HG03432 (cell line): ENCODE measurements around the gene TMCC2.
"Not testable (repeated sequence)": the region's sequence is repeated elsewhere in the genome, so short reads cannot be mapped to it uniquely, and the experiment has no call there.

Source experiments
- ATAC-seq: cut with Tn5 transposase; IDR thresholded peaks from one replicate; pipeline ENCODE4 v1.9.1; 2021; ENCODE audit warnings: mild to moderate bottlenecking, moderate library complexity; ENCODE audit not compliant: unreplicated experiment

TMCC2 gene

DNA sequence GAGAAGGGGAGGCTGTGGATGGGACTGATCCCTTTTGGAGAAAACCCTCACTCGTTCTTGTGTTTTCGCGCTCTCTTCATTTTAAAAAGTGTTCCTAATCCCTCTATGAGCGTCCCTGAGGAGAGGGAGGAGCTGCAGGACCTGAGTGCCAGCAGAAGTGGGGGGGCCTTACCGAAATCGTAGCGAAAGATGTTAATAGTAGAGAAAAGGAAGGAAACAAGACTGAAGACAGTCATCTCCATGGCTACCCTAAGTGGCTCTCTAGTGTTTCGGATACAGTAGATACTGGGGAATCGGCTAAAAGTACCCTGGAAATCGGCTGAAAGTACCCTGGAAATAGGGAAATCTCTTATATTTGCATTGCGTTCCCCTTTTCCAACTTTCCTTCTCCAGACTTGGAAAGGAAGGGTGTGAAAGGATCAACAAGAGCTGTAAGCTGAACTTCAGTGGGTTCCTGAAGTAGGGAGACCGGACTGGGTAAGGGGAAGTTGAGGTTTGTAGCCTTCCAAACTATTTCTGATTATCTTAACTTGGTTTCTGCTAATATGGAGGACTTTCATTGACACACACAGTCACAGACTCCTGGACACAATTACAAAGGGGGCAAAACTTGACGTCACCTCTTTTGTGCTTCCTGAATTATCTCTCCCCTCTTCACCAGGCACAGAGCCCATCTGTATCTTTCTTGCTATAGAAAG, 15.8 kb upstream of the TMCC2 start:
- ATAC-seq = peak; percentile 25

- no peak for ATAC-seq
Observed at GRCh38 chr1:205214756-205215155, 13.0 kb upstream of the TMCC2 start.

DNA sequence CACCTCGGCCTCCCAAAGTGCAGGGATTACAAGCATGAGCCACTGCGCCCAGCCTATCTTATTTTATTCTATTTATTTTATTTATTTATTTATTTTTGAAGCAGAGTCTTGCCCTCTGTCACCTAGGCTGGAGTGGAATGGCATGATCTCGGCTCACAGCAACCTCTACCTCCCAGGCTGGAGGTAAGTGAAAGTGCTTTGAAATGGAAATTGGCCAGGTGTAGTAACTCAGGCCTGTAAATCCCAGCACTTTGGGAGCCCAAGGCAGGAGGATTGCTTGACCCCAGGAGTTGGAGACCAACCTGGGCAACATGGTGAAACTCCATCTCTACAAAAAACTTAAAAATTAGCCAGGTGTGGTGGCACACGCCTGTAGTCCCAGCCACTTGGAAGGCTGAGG, 11.2 kb upstream of the TMCC2 start:
- ATAC-seq = no peak

DNA sequence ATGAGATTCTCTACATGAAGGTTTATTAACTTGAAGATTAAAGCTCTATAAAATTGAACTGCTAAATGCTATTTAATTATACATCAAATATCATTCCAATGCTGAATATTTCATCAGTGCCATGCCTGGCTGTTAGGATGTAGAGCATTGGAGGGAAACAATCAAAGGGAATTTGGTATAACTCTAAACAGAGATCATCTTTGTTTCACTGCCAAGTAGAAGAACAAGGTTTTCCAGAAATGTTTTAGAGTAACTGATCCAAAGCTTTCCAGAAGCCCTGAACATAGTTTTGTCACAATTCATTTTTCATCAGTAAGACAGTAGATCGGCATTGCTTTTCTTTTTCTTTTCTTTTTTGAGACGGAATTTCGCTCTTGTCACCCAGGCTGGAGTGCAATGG, 10.3 kb upstream of the TMCC2 start:
- no peak for ATAC-seq

GRCh38 chr1:205220421-205220820, 7.3 kb upstream of the TMCC2 start:
- ATAC-seq = no peak

DNA sequence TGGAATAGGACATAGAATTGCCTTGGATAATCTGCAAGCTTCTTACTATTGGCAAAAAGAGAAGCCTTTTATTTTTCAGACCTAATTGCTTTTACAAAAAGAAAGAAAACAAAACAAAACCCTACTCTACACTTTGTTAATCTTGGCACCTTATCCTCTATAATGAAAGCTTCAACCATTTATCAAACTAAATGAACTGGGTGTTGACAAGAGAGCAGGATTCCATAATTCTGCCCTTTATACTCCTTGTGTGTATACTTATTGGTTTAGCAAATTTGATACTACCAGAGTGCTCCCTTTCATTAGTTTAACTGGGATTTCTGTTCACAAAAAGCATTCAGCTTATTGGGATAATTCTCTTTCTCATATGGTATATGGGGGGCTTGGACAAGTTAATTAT, 3.0 kb upstream of the TMCC2 start:
- no peak for ATAC-seq

DNA sequence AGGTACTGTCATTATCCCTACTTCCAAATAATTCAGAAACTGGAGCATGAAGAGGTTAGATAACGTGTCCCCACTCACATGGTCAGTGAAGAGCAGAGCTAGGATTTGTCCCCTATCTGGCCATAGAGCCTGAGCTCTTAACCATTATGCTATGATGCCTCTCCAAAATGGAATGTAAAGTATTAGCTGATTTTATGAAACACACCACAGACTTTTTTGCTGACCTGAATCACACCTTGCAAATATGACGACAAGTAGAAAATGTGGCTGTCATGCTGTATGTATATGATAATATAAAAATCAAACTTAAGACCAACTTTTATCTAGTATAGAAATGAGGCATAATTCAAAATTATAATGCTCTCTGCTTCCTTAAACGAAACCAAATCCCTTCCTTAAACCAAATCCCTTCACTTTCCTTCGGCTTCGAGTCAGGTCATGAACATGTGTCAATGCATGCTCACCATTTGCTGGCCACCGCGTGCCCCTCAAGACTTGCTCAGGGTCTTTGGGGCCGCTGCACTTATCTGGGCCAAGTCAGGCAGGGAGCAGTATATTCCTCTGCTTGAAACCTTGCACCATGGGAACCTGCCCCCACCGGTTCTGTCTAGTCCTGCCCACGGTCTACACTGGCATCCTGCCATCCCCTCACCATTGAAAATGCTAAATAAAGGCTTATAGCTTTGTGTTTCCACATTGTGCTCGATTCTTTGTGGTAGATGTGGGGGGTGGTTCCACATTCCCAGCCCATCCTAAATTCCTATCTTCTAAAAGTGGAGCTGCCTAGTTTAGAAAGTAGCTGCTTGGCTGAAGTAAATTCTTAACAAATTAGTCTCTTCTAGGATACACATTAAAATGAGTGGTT, 1.6 kb upstream of the TMCC2 start:
- no peak for ATAC-seq

- no peak for ATAC-seq
Observed at GRCh38 chr1:205226868-205227583, 720 bp upstream of the TMCC2 start.

DNA sequence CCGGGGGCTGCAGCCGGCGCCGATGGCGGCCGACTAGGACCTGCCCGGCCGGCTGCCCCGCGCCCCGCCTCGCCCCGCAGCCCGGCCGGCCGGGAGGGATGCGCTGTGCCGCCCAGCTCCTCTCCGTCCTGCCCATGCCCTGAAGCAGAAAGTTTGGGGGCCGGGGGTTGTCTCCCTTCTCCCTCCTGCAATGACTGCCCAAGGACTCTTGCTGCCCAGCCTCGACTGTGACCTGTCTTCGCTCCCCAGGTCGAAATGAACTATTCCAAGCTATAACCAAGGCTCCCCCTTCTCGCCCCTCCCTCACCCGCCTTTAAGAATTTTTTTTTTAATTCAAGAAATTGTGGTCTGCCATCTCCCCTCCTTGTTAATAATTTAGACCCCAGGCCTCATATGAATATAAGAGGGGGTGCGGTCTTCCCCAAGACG, 361 bp downstream of the TMCC2 start:
- no peak for ATAC-seq

GRCh38 chr1:205229399-205229871, 1.7 kb downstream of the TMCC2 start:
- ATAC-seq = peak; percentile 39

DNA sequence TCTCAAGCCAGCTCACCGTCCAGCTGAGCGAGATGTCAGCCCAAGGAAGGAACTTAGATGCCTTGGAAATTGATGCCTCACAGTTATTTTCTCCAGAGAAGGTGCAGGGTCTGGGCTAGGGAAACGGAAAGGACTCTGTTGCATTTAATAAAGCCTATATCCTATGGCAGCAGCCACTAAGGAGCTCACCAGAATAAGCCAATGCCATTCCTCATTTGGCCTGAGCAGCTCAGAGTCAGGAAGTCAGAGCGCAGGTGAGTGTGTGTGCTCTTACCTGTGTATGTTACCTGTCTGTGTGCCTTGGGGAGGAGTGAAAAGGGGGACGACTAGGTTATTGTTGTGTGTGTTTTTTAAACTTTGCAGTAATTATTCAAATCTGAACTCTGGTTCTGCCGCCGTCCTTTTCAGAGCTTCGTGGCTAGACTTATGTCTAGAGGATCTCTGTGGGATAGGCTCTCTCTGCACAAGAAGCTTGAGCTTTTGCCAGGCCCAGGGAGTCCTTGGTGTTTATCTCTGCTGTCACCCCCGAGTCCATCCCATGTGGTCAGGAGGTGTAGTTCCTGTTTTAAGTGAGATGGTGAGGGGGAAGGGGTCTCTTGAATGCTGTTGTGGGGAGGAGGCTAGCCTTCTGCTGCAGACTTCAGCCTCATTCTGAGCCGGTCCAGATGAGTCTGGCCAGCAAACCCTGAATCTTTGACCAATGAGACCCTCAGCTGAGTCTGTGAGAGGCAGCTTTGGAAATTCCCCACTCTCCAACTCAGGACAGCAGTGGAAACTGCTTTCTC, 2.4 kb downstream of the TMCC2 start:
- ATAC-seq = no peak

GRCh38 chr1:205230982-205231381, 3.2 kb downstream of the TMCC2 start:
- ATAC-seq = no peak

GRCh38 chr1:205232127-205232820, 4.5 kb downstream of the TMCC2 start:
- ATAC-seq = no peak

GRCh38 chr1:205232945-205233397, 5.2 kb downstream of the TMCC2 start:
- no peak for ATAC-seq

DNA sequence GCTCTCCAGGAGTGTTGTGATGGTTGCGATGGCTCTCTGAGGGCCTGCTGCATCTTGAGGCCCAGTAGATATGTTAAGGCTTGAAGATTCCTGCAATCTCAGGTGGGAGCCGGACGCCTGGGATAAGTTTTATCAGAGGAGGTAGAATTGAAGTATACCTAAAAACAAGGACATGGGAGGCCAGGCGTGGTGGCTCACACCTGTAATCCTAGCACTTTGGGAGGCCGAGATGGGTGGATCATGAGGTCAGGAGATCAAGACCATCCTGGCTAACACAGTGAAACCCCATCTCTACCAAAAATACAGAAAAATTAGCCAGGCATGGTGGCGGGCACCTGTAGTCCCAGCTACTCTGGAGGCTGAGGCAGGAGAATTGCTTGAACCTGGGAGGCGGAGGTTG, 6.2 kb downstream of the TMCC2 start:
- not testable (repeated sequence) for ATAC-seq

GRCh38 chr1:205235951-205236350, 8.2 kb downstream of the TMCC2 start:
- ATAC-seq = no peak

DNA sequence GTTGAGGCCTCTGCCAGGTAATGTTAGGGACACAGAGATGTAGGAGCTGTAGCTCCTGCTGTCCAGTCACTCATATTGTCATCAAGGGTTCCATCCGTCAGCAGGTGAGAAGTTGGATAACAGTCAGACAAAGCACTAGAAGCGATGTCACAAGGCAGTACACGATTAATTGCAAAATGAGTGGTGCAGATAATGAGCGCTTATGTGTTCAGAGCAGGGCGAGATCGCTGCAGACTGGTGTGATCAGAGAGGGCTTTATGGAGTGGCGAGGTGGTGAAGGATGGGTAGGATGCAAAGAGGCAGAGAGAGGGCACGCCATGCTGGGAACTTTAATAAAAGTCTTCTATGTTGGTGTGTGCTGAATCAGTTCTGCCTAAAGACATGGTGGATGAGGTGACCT, 8.8 kb downstream of the TMCC2 start:
- ATAC-seq = no peak

DNA sequence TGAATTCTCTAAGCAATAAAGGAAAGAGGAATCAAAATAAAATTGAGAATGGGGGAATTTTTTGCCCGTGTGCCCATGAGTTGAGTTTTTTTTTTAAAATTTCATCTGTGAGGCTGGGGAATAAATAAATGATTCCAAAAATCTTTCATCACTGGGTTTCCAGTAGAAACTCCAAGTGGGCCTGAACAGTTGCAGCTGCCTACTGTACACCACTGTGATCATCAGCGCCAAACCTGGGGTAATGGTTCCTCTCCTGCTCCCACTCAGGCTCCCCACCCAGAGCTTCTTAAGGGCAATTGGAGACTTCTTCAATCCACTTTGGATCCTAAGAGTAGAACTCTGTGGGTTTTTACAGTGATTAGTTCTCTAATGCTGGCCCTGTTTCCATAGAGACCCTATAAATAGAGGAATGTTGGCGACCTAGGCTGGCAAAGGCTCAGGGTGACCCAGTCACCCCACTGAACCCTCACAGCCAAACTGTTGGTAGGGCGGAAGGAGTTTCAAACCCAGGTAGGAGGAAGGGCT, 9.3 kb downstream of the TMCC2 start:
- ATAC-seq = no peak

DNA sequence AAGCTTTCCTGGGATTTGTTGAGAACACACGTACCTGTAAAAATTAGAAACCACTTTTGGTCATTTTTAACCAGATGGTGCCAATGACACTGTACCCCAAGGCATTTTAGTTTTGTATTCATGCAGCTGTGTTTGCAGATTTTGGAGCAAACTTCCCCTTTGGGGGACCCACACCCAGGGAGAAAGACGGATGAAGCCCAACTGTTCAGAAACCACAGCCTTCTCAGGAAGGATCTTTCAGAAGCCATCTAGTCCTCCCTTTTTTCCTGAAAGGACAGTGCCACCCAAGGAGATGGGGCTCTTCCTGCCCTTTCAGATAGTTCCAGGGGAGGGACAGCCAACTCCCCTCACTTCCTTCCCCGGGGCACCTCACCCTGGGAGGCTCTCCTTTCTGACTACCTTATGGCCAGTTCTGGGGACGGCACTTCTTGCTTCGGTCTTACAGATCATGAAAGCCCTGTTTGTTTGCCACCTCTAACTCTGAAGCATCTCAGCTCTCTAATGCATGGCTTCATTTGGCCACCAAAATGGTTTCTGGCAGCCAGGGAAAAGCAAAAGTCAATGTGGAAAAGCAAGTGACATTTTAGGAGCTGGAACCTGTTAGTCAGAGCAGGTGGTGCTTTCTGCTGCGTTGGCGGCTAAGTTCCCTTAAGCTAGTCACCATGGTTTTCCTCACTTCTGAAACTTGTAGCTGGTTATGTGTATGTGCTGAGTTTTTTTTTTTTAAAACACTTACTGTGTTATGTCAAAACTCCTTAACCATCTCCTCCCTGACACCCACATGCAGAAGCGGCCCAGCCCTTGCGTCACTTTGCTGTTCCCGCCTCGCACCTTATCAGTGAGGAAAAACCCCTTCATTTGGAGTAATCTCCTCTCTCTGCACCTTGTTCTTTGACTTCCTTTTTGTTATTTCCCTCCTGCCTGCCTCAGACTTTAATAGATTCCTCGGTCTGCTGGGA, 10.1 kb downstream of the TMCC2 start:
- no peak for ATAC-seq
